Stimulated activated naive CD8-positive, alpha-beta T cell treated with anti-CD3 and anti-CD28 coated beads, Interleukin-15, Interleukin-2, amounts not matched to agents 100 ng/mL and 50 ng/mL, for 24 hours (primary cell): ENCODE measurements around the gene PURB.
"Not testable (repeated sequence)": the region's sequence is repeated elsewhere in the genome, so short reads cannot be mapped to it uniquely, and the experiment has no call there.

Experiments used
- H3K27ac Mint-ChIP-seq: one replicate; pipeline ENCODE4 v1.8.0; 2021; ENCODE audit warnings: mild to moderate bottlenecking, mixed read lengths
- H3K27me3 Mint-ChIP-seq: one replicate; pipeline ENCODE4 v1.8.0; 2021; ENCODE audit warnings: mixed read lengths
- H3K36me3 Mint-ChIP-seq: one replicate; pipeline ENCODE4 v1.8.0; 2021; ENCODE audit warnings: low read depth, mixed read lengths
- H3K4me1 Mint-ChIP-seq: one replicate; pipeline ENCODE4 v1.8.0; 2021; ENCODE audit warnings: low read depth, mixed read lengths
- H3K4me3 Mint-ChIP-seq: one replicate; pipeline ENCODE4 v1.8.0; 2021; ENCODE audit warnings: mild to moderate bottlenecking, mixed read lengths
- H3K9me3 Mint-ChIP-seq: one replicate; pipeline ENCODE4 v1.8.0; 2021; ENCODE audit warnings: mixed read lengths

The PURB gene

GRCh38 chr7:44849885-44850544 is 35.3 kb downstream of the PURB start:
- peaks cover 48% of the 10 kb centered on the region for H3K4me1 Mint-ChIP-seq
- H3K27ac Mint-ChIP-seq = peak overlapping the region; percentile 8
- H3K36me3 Mint-ChIP-seq = no peaks in the 10 kb centered on the region
- H3K4me3 Mint-ChIP-seq = peak overlapping the region; percentile 99
- no peaks in the 10 kb centered on the region for H3K9me3 Mint-ChIP-seq
- H3K27me3 Mint-ChIP-seq = no peaks in the 10 kb centered on the region

GRCh38 chr7:44849259-44849884 is 36.0 kb downstream of the PURB start:
- no peaks in the 10 kb centered on the region for H3K36me3 Mint-ChIP-seq
- peak overlapping the region; percentile 99 for H3K4me3 Mint-ChIP-seq
- H3K4me1 Mint-ChIP-seq = peaks cover 55% of the 10 kb centered on the region
- H3K27ac Mint-ChIP-seq = peak overlapping the region; percentile 98
- no peaks in the 10 kb centered on the region for H3K27me3 Mint-ChIP-seq
- H3K9me3 Mint-ChIP-seq = no peaks in the 10 kb centered on the region

- Mint-ChIP-seq H3K4me1 (peaks cover 51% of the 10 kb centered on the region), H3K4me3 (peak within 1 kb of the TSS; percentile 99), H3K36me3 (no peaks in the 10 kb centered on the region)
These were observed 37.3 kb downstream of the PURB start, which contains the start of gene H2AZ2 for GRCh38 chr7:44847920-44848634. H2AZ2 (minus strand) TSS chr7:44848087; CDS start chr7:44847971, 116 bp downstream.

GRCh38 chr7:44847509-44847919 is 37.8 kb downstream of the PURB start:
- no peaks in the 10 kb centered on the region for H3K27me3 Mint-ChIP-seq
- no peaks in the 10 kb centered on the region for H3K9me3 Mint-ChIP-seq
- H3K27ac Mint-ChIP-seq = peak overlapping the region; percentile 96
- peaks cover 3% of the 10 kb centered on the region for H3K36me3 Mint-ChIP-seq
- peak overlapping the region; percentile 99 for H3K4me3 Mint-ChIP-seq
- H3K4me1 Mint-ChIP-seq = peaks cover 51% of the 10 kb centered on the region

More at GRCh38 chr7:44847920-44848634, 37.3 kb downstream of the PURB start, which contains the start of gene H2AZ2:
- Mint-ChIP-seq H3K27ac (peak within 1 kb of the TSS; percentile 98), H3K9me3 (no peaks in the 10 kb centered on the region), H3K27me3 (no peaks in the 10 kb centered on the region)

- H3K36me3 Mint-ChIP-seq = peaks cover 8% of the 10 kb centered on the region
- H3K27ac Mint-ChIP-seq = peak overlapping the region; percentile 96
- peaks cover 57% of the 10 kb centered on the region for H3K4me1 Mint-ChIP-seq
- H3K9me3 Mint-ChIP-seq = no peaks in the 10 kb centered on the region
- no peaks in the 10 kb centered on the region for H3K27me3 Mint-ChIP-seq
- peak overlapping the region; percentile 99 for H3K4me3 Mint-ChIP-seq
These were observed 38.4 kb downstream of the PURB start for GRCh38 chr7:44846816-44847508.

GRCh38 chr7:44846390-44846789 is 38.9 kb downstream of the PURB start:
- H3K4me3 Mint-ChIP-seq = peak overlapping the region; percentile 99
- H3K27ac Mint-ChIP-seq = peak overlapping the region; percentile 96
- not testable (repeated sequence) for H3K9me3 Mint-ChIP-seq, H3K27me3 Mint-ChIP-seq
- H3K36me3 Mint-ChIP-seq = peaks cover 13% of the 10 kb centered on the region
- H3K4me1 Mint-ChIP-seq = peaks cover 61% of the 10 kb centered on the region

- Mint-ChIP-seq H3K27me3 (no peaks in the 10 kb centered on the region), H3K27ac (peak overlapping the region; percentile 24), H3K36me3 (peaks cover 21% of the 10 kb centered on the region), H3K4me1 (peaks cover 61% of the 10 kb centered on the region), H3K4me3 (peak overlapping the region; percentile 99), H3K9me3 (no peaks in the 10 kb centered on the region)
These were observed 39.9 kb downstream of the PURB start for GRCh38 chr7:44845451-44845850.

GRCh38 chr7:44843440-44843839 is 41.9 kb downstream of the PURB start:
- H3K27me3 Mint-ChIP-seq, H3K9me3 Mint-ChIP-seq, H3K27ac Mint-ChIP-seq, H3K4me3 Mint-ChIP-seq: not testable (repeated sequence)
- peaks cover 56% of the 10 kb centered on the region for H3K4me1 Mint-ChIP-seq
- H3K36me3 Mint-ChIP-seq = peaks cover 29% of the 10 kb centered on the region

GRCh38 chr7:44842675-44843074 is 42.7 kb downstream of the PURB start:
- Mint-ChIP-seq H3K36me3 (peaks cover 31% of the 10 kb centered on the region), H3K4me1 (peaks cover 52% of the 10 kb centered on the region)
- not testable (repeated sequence) for H3K27ac Mint-ChIP-seq, H3K4me3 Mint-ChIP-seq, H3K9me3 Mint-ChIP-seq, H3K27me3 Mint-ChIP-seq

GRCh38 chr7:44838751-44839150 is 46.6 kb downstream of the PURB start:
- H3K27me3 Mint-ChIP-seq = no peaks in the 10 kb centered on the region
- H3K4me3 Mint-ChIP-seq = no peak overlapping the region
- peaks cover 22% of the 10 kb centered on the region for H3K4me1 Mint-ChIP-seq
- H3K36me3 Mint-ChIP-seq = peaks cover 61% of the 10 kb centered on the region
- H3K27ac Mint-ChIP-seq = no peak overlapping the region
- H3K9me3 Mint-ChIP-seq = no peaks in the 10 kb centered on the region

GRCh38 chr7:44827567-44827966 is 57.8 kb downstream of the PURB start:
- peaks cover 56% of the 10 kb centered on the region for H3K36me3 Mint-ChIP-seq
- peak overlapping the region; percentile 66 for H3K27ac Mint-ChIP-seq
- H3K9me3 Mint-ChIP-seq = no peaks in the 10 kb centered on the region
- H3K4me3 Mint-ChIP-seq = no peak overlapping the region
- H3K4me1 Mint-ChIP-seq = peaks cover 15% of the 10 kb centered on the region
- no peaks in the 10 kb centered on the region for H3K27me3 Mint-ChIP-seq
